Measurements from ENCODE around the gene BMP7. TPM values are rescaled to one million over a fixed set of nuclear protein-coding genes. Genes with fewer than 3 reads are reported as not detected.

BMP7 gene
- total and polyA plus RNA-seq, 2 experiments from 2014 or later: 15.9 to 22.8 TPM

GRCh38 chr20:57195469-57196100, 70.9 kb downstream of the BMP7 start:
- peaks cover 6% of the 10 kb centered on the region for H3K4me1 ChIP-seq (ENCODE audit: insufficient read depth)
- H3K36me3 Mint-ChIP-seq (ENCODE audit: low read depth): no peaks in the 10 kb centered on the region; the same call in 2 of the 3 replicates
- H3K9me2 ChIP-seq (ENCODE audit: insufficient read depth): no peaks in the 10 kb centered on the region
- no peaks in the 10 kb centered on the region for H3K27me3 ChIP-seq (ENCODE audit: insufficient read depth)
- no peaks in the 10 kb centered on the region for H3K36me3 ChIP-seq (ENCODE audit: insufficient read depth)
- TF ChIP-seq EZH2 (IDR thresholded peaks at IDR 0.05; ENCODE audit: low read depth, unreplicated experiment): no peak
- no peak for TF ChIP-seq STAT1 (IDR thresholded peaks at IDR 0.05; ENCODE audit: unreplicated experiment)
- TF ChIP-seq ZNF462 (CRISPR knock-in tag; IDR thresholded peaks at IDR 0.05): no peak
- TF ChIP-seq REST (IDR thresholded peaks at IDR 0.05; ENCODE audit: unreplicated experiment): no peak
- no peak for TF ChIP-seq JUNB (IDR thresholded peaks at IDR 0.05; ENCODE audit: unreplicated experiment)
- no peak for TF ChIP-seq POLR2AphosphoS5 (IDR thresholded peaks at IDR 0.05; ENCODE audit: low read depth)
- TF ChIP-seq NANOG (IDR thresholded peaks at IDR 0.05; ENCODE audit: borderline replicate concordance): no peak
- TF ChIP-seq ZNF114 (CRISPR knock-in tag; IDR thresholded peaks at IDR 0.05): no peak
- TF ChIP-seq ZNF331 (CRISPR knock-in tag; IDR thresholded peaks at IDR 0.05; ENCODE audit: low read depth): no peak
- no peak for TF ChIP-seq ETS1 (IDR thresholded peaks at IDR 0.05)
- H3K27ac Mint-ChIP-seq: no peak overlapping the region
- peaks cover 3% of the 10 kb centered on the region for H3K27me3 Mint-ChIP-seq (ENCODE audit: insufficient read depth, low read depth, poor library complexity)
- peaks cover 26% of the 10 kb centered on the region; the same call in 2 of the 3 replicates for H3K4me1 Mint-ChIP-seq
- no peaks in the 10 kb centered on the region for H3F3A ChIP-seq (replicated peaks; ENCODE audit: low read depth)
- no peaks in the 10 kb centered on the region; the same call in 1 of the 2 replicates for H4K20me1 ChIP-seq (replicated peaks; ENCODE audit: insufficient read depth)
- H2AFZ ChIP-seq: no peak overlapping the region
- H3K79me2 ChIP-seq (replicated peaks; ENCODE audit: insufficient read depth): no peaks in the 10 kb centered on the region
- no peak overlapping the region for H3K27ac ChIP-seq (ENCODE audit: low read depth)
- DNase-seq (ENCODE audit: low spot score): no peak
- H3K4me3 Mint-ChIP-seq: no peak overlapping the region
- no peak overlapping the region for H3K4me2 ChIP-seq
- H3K9me3 Mint-ChIP-seq: no peaks in the 10 kb centered on the region
- no peak overlapping the region for H3K4me3 ChIP-seq
- no peak for ATAC-seq

All from GM23338 (cell line).